Measurements from ENCODE around the gene KLF17. TPM values are rescaled to one million over a fixed set of nuclear protein-coding genes. Genes with fewer than 3 reads are reported as not detected.

KLF17 gene
- total RNA-seq, 4 donors from 2014 or later = not detected

- no peak for TF ChIP-seq CTCF (IDR thresholded peaks at IDR 0.05; ENCODE audit: low read depth)
Observed at GRCh38 chr1:44108241-44108640, 10.4 kb upstream of the KLF17 start.

- no peak for TF ChIP-seq CTCF (IDR thresholded peaks at IDR 0.05; ENCODE audit: low read depth)
Observed at GRCh38 chr1:44108971-44109370, 9.7 kb upstream of the KLF17 start.

- TF ChIP-seq CTCF (IDR thresholded peaks at IDR 0.05; ENCODE audit: low read depth) = no peak
Observed at GRCh38 chr1:44110916-44111315, 7.7 kb upstream of the KLF17 start.

GRCh38 chr1:44111861-44112260 is 6.8 kb upstream of the KLF17 start:
- TF ChIP-seq CTCF (IDR thresholded peaks at IDR 0.05; ENCODE audit: low read depth) = no peak

GRCh38 chr1:44112486-44112885 is 6.1 kb upstream of the KLF17 start:
- no peak for TF ChIP-seq CTCF (IDR thresholded peaks at IDR 0.05; ENCODE audit: low read depth)

- no peak for TF ChIP-seq CTCF (IDR thresholded peaks at IDR 0.05; ENCODE audit: low read depth)
Observed at GRCh38 chr1:44113095-44113609, 5.5 kb upstream of the KLF17 start.

- TF ChIP-seq CTCF (IDR thresholded peaks at IDR 0.05; ENCODE audit: low read depth) = no peak
Observed at GRCh38 chr1:44114098-44114497, 4.5 kb upstream of the KLF17 start.
